HG02763 (cell line): ENCODE results near the gene FAM110D.

Source experiments
- ATAC-seq: cut with Tn5 transposase; IDR thresholded peaks from one replicate; pipeline ENCODE4 v1.9.1; 2021; ENCODE audit warnings: mild to moderate bottlenecking, moderate library complexity; ENCODE audit not compliant: unreplicated experiment

The FAM110D gene

GRCh38 chr1:26161415-26162219 is 2.7 kb downstream of the FAM110D start:
- no peak for ATAC-seq

GRCh38 chr1:26162220-26162709 is 3.4 kb downstream of the FAM110D start:
- ATAC-seq: no peak

GRCh38 chr1:26163684-26164035 is 4.8 kb downstream of the FAM110D start:
- no peak for ATAC-seq

GRCh38 chr1:26164036-26164860 is 5.4 kb downstream of the FAM110D start:
- no peak for ATAC-seq

GRCh38 chr1:26164861-26165842 is 6.3 kb downstream of the FAM110D start:
- no peak for ATAC-seq

GRCh38 chr1:26166719-26167281 is 7.9 kb downstream of the FAM110D start:
- no peak for ATAC-seq

GRCh38 chr1:26168410-26169197 is 9.7 kb downstream of the FAM110D start, which contains the start of gene C1orf232:
TSS of gene C1orf232 (minus strand) at chr1:26168963. CDS start at chr1:26168499, 464 bp downstream.
- ATAC-seq: no peak

GRCh38 chr1:26169198-26169554 is 10.3 kb downstream of the FAM110D start:
- no peak for ATAC-seq

- peak; percentile 80 for ATAC-seq
These were observed 11.0 kb downstream of the FAM110D start, which contains the start of gene ZNF593 for GRCh38 chr1:26169669-26170471. TSS of gene ZNF593 (plus strand) at chr1:26169908. CDS start at chr1:26169984, 76 bp downstream.

- ATAC-seq: no peak
These were observed 11.6 kb downstream of the FAM110D start for GRCh38 chr1:26170472-26170821.

- no peak for ATAC-seq
These were observed 12.5 kb downstream of the FAM110D start, which contains the start of gene ZNF593OS for GRCh38 chr1:26171084-26172072. TSS of gene ZNF593OS (minus strand) at chr1:26171832. CDS start at chr1:26171661, 171 bp downstream.

GRCh38 chr1:26175346-26175745 is 16.5 kb downstream of the FAM110D start:
- no peak for ATAC-seq

GRCh38 chr1:26177182-26177684 is 18.4 kb downstream of the FAM110D start, which contains the start of gene CNKSR1:
TSS of gene CNKSR1 (plus strand) at chr1:26177491. CDS start at chr1:26177548, 57 bp downstream.
- ATAC-seq: no peak

GRCh38 chr1:26180010-26180506 is 21.2 kb downstream of the FAM110D start:
- no peak for ATAC-seq

- no peak for ATAC-seq
These were observed 22.9 kb downstream of the FAM110D start for GRCh38 chr1:26181586-26182382.

GRCh38 chr1:26182383-26182696 is 23.5 kb downstream of the FAM110D start:
- no peak for ATAC-seq
